Kidney epithelial cell (primary cell): ENCODE data around the gene KRT2. TPM values are rescaled to one million over a fixed set of nuclear protein-coding genes. Genes with fewer than 3 reads are reported as not detected.

ENCODE experiments used
- DNase-seq: peaks from one replicate; pipeline ENCODE4 v3.0.0-alpha.2; 2010; ENCODE audit warnings: low read depth
- H3K27me3 ChIP-seq: 2 replicates; pipeline ENCODE4 v1.6.0; 2011; ENCODE audit warnings: low read length; ENCODE audit not compliant: control insufficient read depth, insufficient read depth
- H3K36me3 ChIP-seq: 2 replicates; pipeline ENCODE4 v1.5.1; 2011; ENCODE audit warnings: low read length; ENCODE audit not compliant: control insufficient read depth, insufficient read depth
- H3K4me3 ChIP-seq: 2 replicates; pipeline ENCODE4 v1.5.1; 2011; ENCODE audit warnings: low read depth, mild to moderate bottlenecking, control low read depth, low read length
- CTCF ChIP-seq: IDR thresholded peaks from 2 replicates; pipeline ENCODE4 v1.5.1; 2011; ENCODE audit warnings: mild to moderate bottlenecking, moderate library complexity, low read length, control low read depth, inconsistent platforms; ENCODE audit not compliant: insufficient read depth, poor library complexity, severe bottlenecking
- total RNA-seq: library from RNA; depleted of rRNA; stranded (reverse); fragments of >200 nt; gene quantifications from 2 replicates; pipeline ENCODE4 v1.2.3, GENCODE V29; 2015

Gene KRT2
- total RNA-seq, 1 donor from 2014 or later = not detected

GRCh38 chr12:52628841-52629240 is 23.2 kb downstream of the KRT2 start:
- Histone ChIP-seq H3K4me3 (no peak overlapping the region), H3K27me3 (peaks cover 3% of the 10 kb centered on the region), H3K36me3 (no peaks in the 10 kb centered on the region)
- no peak for DNase-seq
- TF ChIP-seq CTCF = no peak

- no peak for DNase-seq
- no peak for TF ChIP-seq CTCF
- H3K36me3 ChIP-seq = no peaks in the 10 kb centered on the region
- H3K4me3 ChIP-seq = no peak overlapping the region
- H3K27me3 ChIP-seq = peaks cover 3% of the 10 kb centered on the region
Observed at GRCh38 chr12:52628111-52628507, 23.9 kb downstream of the KRT2 start.

GRCh38 chr12:52627395-52628110 is 24.5 kb downstream of the KRT2 start:
- Histone ChIP-seq H3K36me3 (no peaks in the 10 kb centered on the region), H3K4me3 (no peak overlapping the region), H3K27me3 (peaks cover 3% of the 10 kb centered on the region)
- TF ChIP-seq CTCF = no peak
- DNase-seq = no peak

GRCh38 chr12:52622349-52622748 is 29.7 kb downstream of the KRT2 start:
- H3K36me3 ChIP-seq = no peaks in the 10 kb centered on the region
- no peak for TF ChIP-seq CTCF
- peaks cover 5% of the 10 kb centered on the region for H3K27me3 ChIP-seq
- no peak overlapping the region for H3K4me3 ChIP-seq
- no peak for DNase-seq

GRCh38 chr12:52618866-52619265 is 33.1 kb downstream of the KRT2 start:
- TF ChIP-seq CTCF = no peak
- Histone ChIP-seq H3K4me3 (no peak overlapping the region), H3K27me3 (peaks cover 9% of the 10 kb centered on the region), H3K36me3 (no peaks in the 10 kb centered on the region)
- no peak for DNase-seq

- DNase-seq = no peak
- Histone ChIP-seq H3K4me3 (no peak within 1 kb of the TSS), H3K27me3 (peaks cover 9% of the 10 kb centered on the region), H3K36me3 (no peaks in the 10 kb centered on the region)
- TF ChIP-seq CTCF = no peak
Observed at GRCh38 chr12:52618216-52618615, 33.8 kb downstream of the KRT2 start, which contains the start of gene KRT73. KRT73 (minus strand) TSS chr12:52618559; CDS start chr12:52618524, 35 bp downstream.
